GM19463 (cell line): ENCODE data around the gene TBATA.

ENCODE experiments used
- ATAC-seq: cut with Tn5 transposase; IDR thresholded peaks from one replicate; pipeline ENCODE4 v1.9.1; 2021; ENCODE audit warnings: mild to moderate bottlenecking, moderate library complexity; ENCODE audit not compliant: unreplicated experiment

The TBATA gene

GRCh38 chr10:70809011-70809611 lies 23.9 kb upstream of the TBATA start:
- no peak for ATAC-seq

- no peak for ATAC-seq
Observed at GRCh38 chr10:70807556-70807955, 22.4 kb upstream of the TBATA start.

GRCh38 chr10:70806841-70807240 lies 21.7 kb upstream of the TBATA start:
- ATAC-seq = no peak

GRCh38 chr10:70805619-70806215 lies 20.5 kb upstream of the TBATA start:
- ATAC-seq = no peak

- ATAC-seq = no peak
Observed at GRCh38 chr10:70804421-70804808, 19.2 kb upstream of the TBATA start.

- ATAC-seq = no peak
Observed at GRCh38 chr10:70803775-70804420, 18.7 kb upstream of the TBATA start.

GRCh38 chr10:70801854-70802253 lies 16.7 kb upstream of the TBATA start:
- no peak for ATAC-seq

- ATAC-seq = no peak
Observed at GRCh38 chr10:70799124-70799523, 13.9 kb upstream of the TBATA start.

GRCh38 chr10:70797840-70798239 lies 12.7 kb upstream of the TBATA start:
- ATAC-seq = no peak

GRCh38 chr10:70795613-70796012 lies 10.4 kb upstream of the TBATA start:
- no peak for ATAC-seq

- no peak for ATAC-seq
Observed at GRCh38 chr10:70791386-70792039, 6.3 kb upstream of the TBATA start.

GRCh38 chr10:70786799-70787415 lies 1.7 kb upstream of the TBATA start:
- no peak for ATAC-seq

GRCh38 chr10:70784471-70784870 lies 706 bp downstream of the TBATA start:
- ATAC-seq = no peak

GRCh38 chr10:70784016-70784415 lies 1.2 kb downstream of the TBATA start:
- ATAC-seq = no peak

- ATAC-seq = no peak
Observed at GRCh38 chr10:70782746-70783680, 2.2 kb downstream of the TBATA start.

GRCh38 chr10:70782086-70782745 lies 3.0 kb downstream of the TBATA start:
- ATAC-seq = no peak

GRCh38 chr10:70781461-70782051 lies 3.6 kb downstream of the TBATA start:
- ATAC-seq = no peak

- ATAC-seq = no peak
Observed at GRCh38 chr10:70780772-70781171, 4.4 kb downstream of the TBATA start.

- no peak for ATAC-seq
Observed at GRCh38 chr10:70780370-70780760, 4.8 kb downstream of the TBATA start.
